ENCODE measurements around the gene CCL24.

GRCh38 chr7:75820688-75821087 lies 7.1 kb upstream of the CCL24 start:
- TF ChIP-seq POLR2A (IDR thresholded peaks at IDR 0.05; ENCODE audit: low read depth, low read length) (no peak), POLR2AphosphoS5 (IDR thresholded peaks at IDR 0.05; ENCODE audit: low read depth, low read length) (no peak), TAF1 (IDR thresholded peaks at IDR 0.05; ENCODE audit: low read depth, low read length) (no peak), PAX5 (IDR thresholded peaks at IDR 0.05; ENCODE audit: insufficient read depth, low read length, severe bottlenecking) (no peak)
